GM10266 (cell line): ENCODE results near the gene SLCO4A1.
A peak's percentile ranks its signal among the peaks of the same experiment; 100 is the strongest.

ENCODE experiments used
- DNase-seq: peaks from one replicate; pipeline ENCODE4 v3.0.0; 2012; ENCODE audit errors: extremely low spot score
- TF ChIP-seq, protein P1 (sequence below): IDR thresholded peaks from 2 replicates; pipeline ENCODE4 v1.5.1; 2012; ENCODE audit warnings: mild to moderate bottlenecking, low read depth; ENCODE audit not compliant: control insufficient read depth, insufficient read depth; ENCODE audit errors: missing control alignments

SLCO4A1 gene

DNA sequence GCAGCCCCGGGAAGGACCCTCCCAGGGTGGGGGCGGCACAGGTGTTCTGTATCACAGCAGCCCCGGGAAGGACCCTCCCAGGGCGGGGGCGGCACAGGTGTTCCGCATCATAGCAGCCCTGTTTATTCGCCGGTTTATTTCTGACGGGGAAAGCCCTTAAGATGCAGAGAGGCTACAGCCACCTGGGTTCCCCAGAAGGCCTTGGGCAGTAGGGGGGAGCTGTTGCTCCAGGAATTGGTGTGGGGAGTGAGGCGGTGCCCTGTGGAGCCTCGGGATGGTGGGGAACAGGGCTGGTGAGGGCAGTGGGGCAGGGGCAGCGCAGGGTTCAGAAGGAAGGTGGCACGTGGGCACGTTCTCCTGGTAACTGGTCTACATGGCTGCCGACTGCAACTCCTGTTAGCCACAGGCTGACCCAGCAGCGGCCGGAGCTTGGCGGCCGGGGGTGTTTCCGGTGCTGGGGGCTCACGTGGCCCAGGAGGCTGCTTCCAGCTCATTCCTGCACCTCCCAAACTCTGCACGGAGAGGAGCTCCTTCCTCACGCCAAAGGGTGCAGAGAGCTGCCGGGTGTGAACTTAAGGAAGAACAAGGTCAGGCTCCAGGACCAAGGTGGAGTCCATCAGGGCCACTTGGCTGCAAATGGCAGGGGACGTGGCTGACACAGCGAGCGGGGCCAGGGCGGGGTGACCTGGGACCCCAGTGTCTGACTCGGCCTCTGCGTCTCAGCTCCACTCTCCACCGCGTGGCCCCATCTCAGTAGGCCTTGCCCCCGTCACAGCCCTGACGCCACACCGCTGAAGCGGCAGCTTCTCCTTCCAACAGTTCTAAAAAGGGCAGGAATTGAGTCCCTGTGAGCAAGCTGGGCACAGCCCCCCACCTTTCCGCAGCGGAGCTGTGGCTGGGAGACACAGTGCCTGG is 13.2 kb downstream of the SLCO4A1 start:
- TF ChIP-seq, protein P1, sequence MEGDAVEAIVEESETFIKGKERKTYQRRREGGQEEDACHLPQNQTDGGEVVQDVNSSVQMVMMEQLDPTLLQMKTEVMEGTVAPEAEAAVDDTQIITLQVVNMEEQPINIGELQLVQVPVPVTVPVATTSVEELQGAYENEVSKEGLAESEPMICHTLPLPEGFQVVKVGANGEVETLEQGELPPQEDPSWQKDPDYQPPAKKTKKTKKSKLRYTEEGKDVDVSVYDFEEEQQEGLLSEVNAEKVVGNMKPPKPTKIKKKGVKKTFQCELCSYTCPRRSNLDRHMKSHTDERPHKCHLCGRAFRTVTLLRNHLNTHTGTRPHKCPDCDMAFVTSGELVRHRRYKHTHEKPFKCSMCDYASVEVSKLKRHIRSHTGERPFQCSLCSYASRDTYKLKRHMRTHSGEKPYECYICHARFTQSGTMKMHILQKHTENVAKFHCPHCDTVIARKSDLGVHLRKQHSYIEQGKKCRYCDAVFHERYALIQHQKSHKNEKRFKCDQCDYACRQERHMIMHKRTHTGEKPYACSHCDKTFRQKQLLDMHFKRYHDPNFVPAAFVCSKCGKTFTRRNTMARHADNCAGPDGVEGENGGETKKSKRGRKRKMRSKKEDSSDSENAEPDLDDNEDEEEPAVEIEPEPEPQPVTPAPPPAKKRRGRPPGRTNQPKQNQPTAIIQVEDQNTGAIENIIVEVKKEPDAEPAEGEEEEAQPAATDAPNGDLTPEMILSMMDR, result no peak
- DNase-seq, result peak; percentile 58

DNA sequence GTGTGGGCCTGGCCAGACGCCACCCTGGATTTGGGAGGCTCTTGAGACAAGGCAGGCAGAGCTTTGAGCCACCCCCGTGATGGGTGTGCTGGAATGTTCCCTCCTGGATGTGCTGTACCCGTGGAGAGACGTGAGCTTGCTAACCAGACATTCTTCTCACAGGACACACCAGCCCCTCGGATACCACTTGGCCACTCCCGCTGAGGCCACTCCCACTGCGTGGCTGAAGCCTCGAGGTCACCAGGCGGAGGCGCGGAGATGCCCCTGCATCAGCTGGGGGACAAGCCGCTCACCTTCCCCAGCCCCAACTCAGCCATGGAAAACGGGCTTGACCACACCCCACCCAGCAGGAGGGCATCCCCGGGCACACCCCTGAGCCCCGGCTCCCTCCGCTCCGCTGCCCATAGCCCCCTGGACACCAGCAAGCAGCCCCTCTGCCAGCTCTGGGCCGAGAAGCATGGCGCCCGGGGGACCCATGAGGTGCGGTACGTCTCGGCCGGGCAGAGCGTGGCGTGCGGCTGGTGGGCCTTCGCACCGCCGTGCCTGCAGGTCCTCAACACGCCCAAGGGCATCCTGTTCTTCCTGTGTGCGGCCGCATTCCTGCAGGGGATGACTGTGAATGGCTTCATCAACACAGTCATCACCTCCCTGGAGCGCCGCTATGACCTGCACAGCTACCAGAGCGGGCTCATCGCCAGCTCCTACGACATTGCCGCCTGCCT is 14.1 kb downstream of the SLCO4A1 start:
- TF ChIP-seq, protein P1, result no peak
- no peak for DNase-seq

DNA sequence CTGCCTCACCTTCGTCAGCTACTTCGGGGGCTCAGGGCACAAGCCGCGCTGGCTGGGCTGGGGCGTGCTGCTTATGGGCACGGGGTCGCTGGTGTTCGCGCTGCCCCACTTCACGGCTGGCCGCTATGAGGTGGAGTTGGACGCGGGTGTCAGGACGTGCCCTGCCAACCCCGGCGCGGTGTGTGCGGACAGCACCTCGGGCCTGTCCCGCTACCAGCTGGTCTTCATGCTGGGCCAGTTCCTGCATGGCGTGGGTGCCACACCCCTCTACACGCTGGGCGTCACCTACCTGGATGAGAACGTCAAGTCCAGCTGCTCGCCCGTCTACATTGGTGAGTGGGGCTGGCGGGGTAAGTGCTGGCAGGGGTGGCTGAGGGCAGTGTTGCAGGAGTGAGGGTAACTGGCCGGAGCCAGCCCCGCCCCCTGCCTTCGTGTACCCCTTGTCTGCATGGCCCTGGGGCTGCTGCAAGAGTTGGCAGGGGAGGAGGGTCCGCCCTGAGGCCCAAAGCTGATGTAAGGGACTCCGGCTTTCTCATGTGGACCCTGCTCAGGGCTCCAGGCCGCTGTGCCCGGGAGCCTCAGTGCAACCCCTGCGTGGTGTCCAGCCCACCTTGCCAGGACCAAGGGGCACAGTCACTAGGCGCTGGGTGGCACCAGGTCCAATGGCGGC is 14.8 kb downstream of the SLCO4A1 start:
- no peak for DNase-seq
- TF ChIP-seq, protein P1, result no peak

DNA sequence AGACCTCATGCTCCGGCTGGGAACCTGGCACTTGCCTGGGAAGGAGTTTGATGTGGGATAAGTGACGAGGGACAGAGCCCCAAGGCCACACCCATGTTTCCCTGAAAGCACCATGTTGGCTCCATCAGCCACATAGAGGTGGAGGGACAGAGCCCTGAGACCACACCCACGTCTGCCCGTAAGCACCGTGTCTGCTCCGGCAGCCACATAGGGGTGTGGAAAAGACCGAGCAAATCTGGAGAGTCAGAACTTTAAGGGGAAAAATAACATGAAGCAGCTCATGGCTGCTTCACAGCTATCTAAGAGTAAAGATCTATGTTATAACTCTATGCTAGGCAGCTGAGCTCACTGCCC is 15.3 kb downstream of the SLCO4A1 start:
- TF ChIP-seq, protein P1, result no peak
- DNase-seq, result no peak

DNA sequence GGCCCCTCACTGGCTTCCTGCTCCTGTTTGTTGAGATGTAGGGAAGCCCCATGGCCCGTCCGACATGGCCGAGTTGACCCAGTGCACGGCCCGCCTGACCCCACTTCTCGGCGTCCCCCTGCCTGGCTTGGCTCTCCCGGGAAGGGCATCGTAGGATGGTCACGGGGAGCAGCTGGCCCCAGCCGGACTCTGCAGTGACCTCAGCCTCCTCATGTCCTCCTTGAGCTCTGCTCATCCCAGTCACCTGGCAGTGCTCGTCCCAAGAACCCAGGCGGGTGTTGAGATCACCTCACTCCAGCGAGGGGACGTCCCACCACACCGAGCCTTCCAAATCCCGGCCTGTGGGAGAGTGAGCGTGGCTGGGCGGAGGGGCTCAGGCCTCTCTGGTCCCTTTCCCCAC is 15.7 kb downstream of the SLCO4A1 start:
- TF ChIP-seq, protein P1, result no peak

DNA sequence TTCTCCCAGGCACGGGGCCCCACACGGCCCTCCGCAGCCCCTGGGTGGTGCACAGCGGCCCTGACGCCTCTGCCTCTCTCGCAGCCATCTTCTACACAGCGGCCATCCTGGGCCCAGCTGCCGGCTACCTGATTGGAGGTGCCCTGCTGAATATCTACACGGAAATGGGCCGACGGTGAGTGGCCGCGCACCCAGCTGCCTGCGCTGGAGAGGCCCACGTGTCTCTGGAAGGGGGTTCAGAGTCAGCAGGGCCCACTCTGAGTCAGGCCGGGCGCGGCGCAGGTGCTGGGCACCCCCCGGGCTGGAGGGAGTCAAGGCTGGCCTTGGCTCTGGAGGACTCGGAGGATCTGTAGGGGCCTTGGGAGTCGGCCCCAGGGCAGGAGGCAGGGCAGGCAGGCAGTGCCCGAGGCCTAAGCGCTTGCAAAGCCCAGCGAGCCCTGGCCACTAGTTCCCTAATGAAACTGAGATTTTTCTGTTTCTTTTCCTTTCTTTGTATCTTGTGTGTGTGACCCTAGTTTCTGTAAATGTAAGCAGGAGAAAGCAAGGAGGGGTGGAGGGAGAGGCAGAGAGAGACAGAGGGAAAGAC is 16.4 kb downstream of the SLCO4A1 start:
- TF ChIP-seq, protein P1, result no peak
- no peak for DNase-seq

More for the DNA sequence above, 15.7 kb downstream of the SLCO4A1 start:
- DNase-seq, result no peak
